ENCODE measurements around the gene OR1N1.
A peak's percentile ranks its signal among the peaks of the same experiment; 100 is the strongest.
"Not testable (repeated sequence)": the region's sequence is repeated elsewhere in the genome, so short reads cannot be mapped to it uniquely, and the experiment has no call there.

Gene OR1N1

GRCh38 chr9:122527193-122527592 lies at the start of gene OR1N1:
OR1N1 (minus strand) TSS chr9:122527293; CDS start chr9:122527293, 0 bp downstream.
- no peak for DNase-seq

- DNase-seq = no peak
Measured at GRCh38 chr9:122572456-122572855, 45.4 kb upstream of the OR1N1 start.

GRCh38 chr9:122567901-122568300 lies 40.8 kb upstream of the OR1N1 start:
- no peak for DNase-seq

- no peak for DNase-seq
Measured at GRCh38 chr9:122562134-122562760, 35.2 kb upstream of the OR1N1 start.

- DNase-seq = no peak
Measured at GRCh38 chr9:122561446-122561845, 34.4 kb upstream of the OR1N1 start.

- no peak for DNase-seq
Measured at GRCh38 chr9:122552812-122553211, 25.7 kb upstream of the OR1N1 start, which contains the start of gene OR1N2. OR1N2 (plus strand) TSS chr9:122553112; CDS start chr9:122553212, 100 bp downstream.

GRCh38 chr9:122551371-122551770 lies 24.3 kb upstream of the OR1N1 start:
- no peak for DNase-seq

- DNase-seq = no peak
Measured at GRCh38 chr9:122546196-122546595, 19.1 kb upstream of the OR1N1 start.

- no peak for DNase-seq
Measured at GRCh38 chr9:122538757-122539156, 11.7 kb upstream of the OR1N1 start.

GRCh38 chr9:122537066-122537465 lies 10.0 kb upstream of the OR1N1 start:
- DNase-seq = not testable (repeated sequence)

GRCh38 chr9:122536134-122536533 lies 9.0 kb upstream of the OR1N1 start:
- no peak for DNase-seq

- DNase-seq = not testable (repeated sequence)
Measured at GRCh38 chr9:122531157-122531556, 4.1 kb upstream of the OR1N1 start.

- DNase-seq = no peak
Measured at GRCh38 chr9:122526602-122527001, 491 bp downstream of the OR1N1 start.

- no peak for DNase-seq
Measured at GRCh38 chr9:122519376-122519775, 7.7 kb downstream of the OR1N1 start.

GRCh38 chr9:122518841-122519240 lies 8.3 kb downstream of the OR1N1 start, which contains the start of gene OR1J4:
OR1J4 (plus strand) TSS chr9:122519141; CDS start chr9:122519141, 0 bp downstream.
- DNase-seq = no peak

- DNase-seq = no peak
Measured at GRCh38 chr9:122518226-122518625, 8.9 kb downstream of the OR1N1 start.

- DNase-seq = no peak
Measured at GRCh38 chr9:122510502-122510901, 16.6 kb downstream of the OR1N1 start, which contains the start of gene OR1J2. OR1J2 (plus strand) TSS chr9:122510802; CDS start chr9:122510802, 0 bp downstream.

- no peak for DNase-seq
Measured at GRCh38 chr9:122506964-122507363, 20.1 kb downstream of the OR1N1 start.

- peak; percentile 6 for DNase-seq
Measured at GRCh38 chr9:122498883-122499288, 28.2 kb downstream of the OR1N1 start.

GRCh38 chr9:122479062-122479461 lies 48.0 kb downstream of the OR1N1 start:
- DNase-seq = no peak

GRCh38 chr9:122477826-122478225 lies 49.3 kb downstream of the OR1N1 start, which contains the start of gene OR1J1:
OR1J1 (minus strand) TSS chr9:122477926; CDS start chr9:122477926, 0 bp downstream.
- DNase-seq = no peak

- no peak for DNase-seq
Measured at GRCh38 chr9:122477346-122477745, 49.7 kb downstream of the OR1N1 start.

Data from CD4-positive, alpha-beta T cell treated with Interleukin-6 for 4 hours (primary cell).